ENCODE results near the gene LRP8.
A peak's percentile ranks its signal among the peaks of the same experiment; 100 is the strongest.

Gene LRP8

GRCh38 chr1:53339736-53340635, 12.1 kb upstream of the LRP8 start:
- no peak for DNase-seq

GRCh38 chr1:53338423-53338822, 10.6 kb upstream of the LRP8 start:
- DNase-seq: no peak

- no peak for DNase-seq
Observed at GRCh38 chr1:53337499-53337898, 9.6 kb upstream of the LRP8 start.

- DNase-seq: no peak
Observed at GRCh38 chr1:53336146-53336545, 8.3 kb upstream of the LRP8 start.

- no peak for DNase-seq
Observed at GRCh38 chr1:53335661-53336060, 7.8 kb upstream of the LRP8 start.

- DNase-seq: peak in 1 of 2 experiments; percentile 1
Observed at GRCh38 chr1:53334781-53335180, 6.9 kb upstream of the LRP8 start.

- no peak for DNase-seq
Observed at GRCh38 chr1:53334312-53334711, 6.4 kb upstream of the LRP8 start.

- peak in 1 of 2 experiments; percentile 0 for DNase-seq
Observed at GRCh38 chr1:53332833-53333232, 5.0 kb upstream of the LRP8 start.

GRCh38 chr1:53332186-53332564, 4.3 kb upstream of the LRP8 start:
- DNase-seq: no peak

- DNase-seq: peak in 1 of 2 experiments; percentile 1
Observed at GRCh38 chr1:53331446-53332185, 3.7 kb upstream of the LRP8 start.

GRCh38 chr1:53330819-53331218, 2.9 kb upstream of the LRP8 start:
- no peak for DNase-seq

- peak; percentile 13 to 25 for DNase-seq
Observed at GRCh38 chr1:53328541-53329499, 950 bp upstream of the LRP8 start.

GRCh38 chr1:53327182-53327913, 522 bp downstream of the LRP8 start:
- peak; percentile 50 to 55 for DNase-seq

- DNase-seq: no peak
Observed at GRCh38 chr1:53326598-53327181, 1.2 kb downstream of the LRP8 start.

GRCh38 chr1:53326088-53326597, 1.7 kb downstream of the LRP8 start:
- DNase-seq: peak; percentile 96 to 97

GRCh38 chr1:53325326-53326087, 2.4 kb downstream of the LRP8 start:
- DNase-seq: no peak

GRCh38 chr1:53324728-53325297, 3.1 kb downstream of the LRP8 start:
- DNase-seq: no peak

GRCh38 chr1:53324321-53324720, 3.5 kb downstream of the LRP8 start:
- DNase-seq: no peak

- no peak for DNase-seq
Observed at GRCh38 chr1:53323316-53323715, 4.6 kb downstream of the LRP8 start.
